GM18498 (cell line): Measurements from ENCODE around the gene HECTD4.
"Not testable (repeated sequence)": the region's sequence is repeated elsewhere in the genome, so short reads cannot be mapped to it uniquely, and the experiment has no call there.

ENCODE experiments used
- ATAC-seq: cut with Tn5 transposase; IDR thresholded peaks from one replicate; pipeline ENCODE4 v1.9.1; 2021; ENCODE audit warnings: mild to moderate bottlenecking, moderate library complexity; ENCODE audit not compliant: unreplicated experiment

The HECTD4 gene

GRCh38 chr12:112164011-112164660, 218.1 kb downstream of the HECTD4 start:
- ATAC-seq, result no peak

DNA sequence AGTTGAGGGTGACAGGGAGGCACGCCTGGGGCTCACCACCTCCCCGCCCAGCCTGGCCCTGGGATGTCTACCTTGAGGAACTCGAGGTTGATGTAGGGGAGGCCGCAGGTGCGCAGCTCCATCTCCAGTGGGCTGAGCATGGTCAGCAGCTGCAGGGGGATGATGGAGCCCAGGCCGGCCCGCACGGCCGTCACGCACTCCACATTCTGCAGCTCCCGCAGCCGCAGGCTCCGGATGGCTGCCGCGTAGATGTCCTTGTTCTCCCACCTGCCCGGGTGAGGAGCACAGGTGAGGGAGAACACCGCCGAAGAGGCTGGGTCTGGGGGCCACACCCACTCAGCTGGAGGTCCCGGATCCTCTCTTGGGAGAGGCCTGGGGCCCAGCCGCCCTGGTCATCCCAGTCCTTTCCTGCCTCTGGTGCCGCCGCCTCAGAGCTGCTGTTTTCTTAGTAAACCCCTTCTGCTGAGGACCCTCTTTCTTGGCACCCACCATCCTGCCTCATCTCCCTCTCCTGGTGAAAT, 218.7 kb downstream of the HECTD4 start:
- ATAC-seq, result no peak

- no peak for ATAC-seq
These were observed 219.2 kb downstream of the HECTD4 start for GRCh38 chr12:112163056-112163455.

GRCh38 chr12:112162241-112162790, 219.9 kb downstream of the HECTD4 start:
- ATAC-seq, result no peak

GRCh38 chr12:112161711-112162110, 220.5 kb downstream of the HECTD4 start:
- no peak for ATAC-seq

DNA sequence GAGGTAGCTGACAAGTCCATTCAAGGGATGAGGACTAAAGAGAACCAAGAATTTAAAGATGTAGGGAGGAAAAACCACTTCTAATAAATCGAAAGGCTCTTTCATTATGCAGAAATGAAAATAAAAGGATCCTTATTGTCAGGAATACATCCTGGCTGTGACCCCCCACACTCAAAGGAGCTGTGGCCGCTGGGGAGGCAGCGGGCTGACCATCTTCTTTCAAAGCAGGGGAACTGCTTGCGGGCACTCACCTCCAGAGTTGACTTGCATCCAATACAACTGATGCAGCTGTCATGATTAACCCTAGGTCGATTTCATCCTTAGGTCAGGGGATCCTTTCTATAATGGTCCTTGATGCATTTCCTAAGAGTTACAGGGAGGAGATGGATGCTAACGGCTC, 221.6 kb downstream of the HECTD4 start:
- no peak for ATAC-seq

- no peak for ATAC-seq
These were observed 223.1 kb downstream of the HECTD4 start for GRCh38 chr12:112159146-112159541.

DNA sequence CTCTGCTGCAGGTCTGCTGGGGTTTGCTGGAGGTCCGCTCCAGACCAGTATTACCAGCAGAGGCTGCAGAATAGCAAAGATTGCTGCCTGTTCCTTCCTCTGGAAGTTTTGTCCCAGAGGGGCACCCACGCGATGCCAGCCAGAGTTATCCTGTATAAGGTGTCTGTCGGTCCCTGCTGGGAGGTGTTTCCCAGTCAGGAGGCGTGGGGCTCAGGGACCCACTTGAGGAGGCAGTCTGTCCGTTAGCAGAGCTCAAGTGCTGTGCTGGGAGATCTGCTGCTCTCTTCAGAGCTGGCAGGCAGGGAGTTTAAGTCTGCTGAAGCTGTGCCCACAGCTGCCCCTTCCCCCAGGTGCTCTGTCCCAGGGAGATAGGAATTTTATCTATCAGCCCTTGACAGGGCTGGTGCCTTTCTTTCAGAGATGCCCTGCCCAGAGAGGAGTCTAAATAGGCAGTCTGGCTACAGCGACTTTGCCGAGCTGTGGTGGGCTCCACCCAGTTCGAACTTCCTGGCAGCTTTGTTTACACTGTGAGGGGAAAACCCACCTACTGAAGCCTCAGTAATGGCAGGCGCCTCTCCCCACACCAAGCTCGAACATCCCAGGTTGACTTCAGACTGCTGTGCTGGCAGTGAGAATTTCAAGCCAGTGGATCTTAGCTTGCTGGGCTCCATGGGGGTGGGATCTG, 223.6 kb downstream of the HECTD4 start:
- not testable (repeated sequence) for ATAC-seq

- ATAC-seq, result no peak
These were observed 228.4 kb downstream of the HECTD4 start for GRCh38 chr12:112153893-112154219.

DNA sequence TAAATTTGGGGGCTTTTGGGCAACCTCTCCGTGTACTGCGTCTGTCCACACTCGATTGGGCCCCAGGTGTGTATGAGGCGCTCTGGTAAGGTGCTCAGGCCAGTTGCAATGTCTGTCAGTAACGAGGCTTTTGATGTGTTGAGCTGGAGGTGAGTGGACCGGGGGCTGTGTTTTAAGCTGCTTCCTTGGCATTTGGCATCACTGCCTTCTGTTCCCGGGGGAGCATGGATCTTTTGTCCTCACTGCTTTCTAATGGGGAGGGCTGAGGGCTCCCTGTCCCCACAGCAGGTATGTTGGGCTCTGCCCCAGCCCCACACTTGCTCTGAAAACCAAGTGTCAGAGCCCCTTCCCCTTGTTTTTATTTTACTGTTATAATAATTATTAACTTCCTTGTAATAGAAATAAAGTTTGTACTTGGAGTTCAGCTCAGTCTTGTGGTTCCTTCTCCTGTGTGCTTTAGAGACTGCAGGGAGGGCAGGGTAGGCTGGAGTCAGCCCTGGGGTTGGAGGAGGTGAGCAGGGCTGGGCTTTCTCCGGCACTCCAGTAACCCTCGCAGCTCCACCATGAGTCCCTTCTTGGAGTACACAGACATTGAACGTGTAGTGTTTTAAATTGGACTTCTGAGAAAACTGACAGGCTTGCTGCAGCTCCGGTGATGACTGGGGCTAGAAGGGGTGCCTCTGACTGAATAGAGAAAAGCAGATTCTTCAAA, 228.9 kb downstream of the HECTD4 start:
- ATAC-seq, result no peak

- no peak for ATAC-seq
These were observed 230.3 kb downstream of the HECTD4 start for GRCh38 chr12:112151766-112152541.

DNA sequence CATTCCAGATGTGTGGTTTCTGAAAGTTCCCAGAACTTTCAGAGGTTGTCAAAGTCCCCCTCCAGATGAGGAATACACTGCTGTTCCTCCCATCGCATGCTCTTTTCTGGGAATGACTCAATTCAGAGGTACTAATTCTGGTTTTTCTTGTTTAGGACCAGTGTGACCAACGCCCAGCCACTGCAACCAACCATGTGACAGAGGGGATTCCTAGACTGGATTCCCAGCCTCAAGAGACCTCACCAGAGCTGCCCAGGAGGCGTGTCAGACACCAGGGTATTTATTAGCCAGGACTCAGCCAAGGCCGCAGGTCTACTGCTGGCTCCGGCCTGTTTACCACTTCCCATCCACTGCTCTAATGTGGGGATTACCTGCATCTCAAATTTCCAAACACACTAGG, 232.6 kb downstream of the HECTD4 start:
- no peak for ATAC-seq

GRCh38 chr12:112148031-112148513, 234.2 kb downstream of the HECTD4 start:
- ATAC-seq, result no peak

DNA sequence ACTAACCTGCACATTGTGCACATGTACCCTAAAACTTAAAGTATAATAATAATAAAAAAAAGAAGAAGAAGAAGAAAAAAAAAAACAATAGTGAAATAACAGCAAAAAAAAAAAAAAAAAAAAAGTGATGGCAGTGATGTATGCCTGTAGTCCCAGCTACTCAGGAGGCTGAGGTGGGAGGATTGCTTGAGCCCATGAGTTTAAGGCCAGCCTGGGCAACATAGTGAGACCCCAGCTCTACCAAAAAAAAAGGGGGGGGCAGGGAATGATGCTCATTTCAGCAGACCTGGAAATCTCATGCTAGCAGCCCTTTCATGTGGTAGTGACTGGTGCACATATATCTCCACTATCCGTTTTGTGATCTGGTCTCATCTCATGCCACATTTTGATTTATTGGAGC, 236.1 kb downstream of the HECTD4 start:
- ATAC-seq, result no peak

- ATAC-seq, result no peak
These were observed 241.5 kb downstream of the HECTD4 start for GRCh38 chr12:112140728-112141127.

DNA sequence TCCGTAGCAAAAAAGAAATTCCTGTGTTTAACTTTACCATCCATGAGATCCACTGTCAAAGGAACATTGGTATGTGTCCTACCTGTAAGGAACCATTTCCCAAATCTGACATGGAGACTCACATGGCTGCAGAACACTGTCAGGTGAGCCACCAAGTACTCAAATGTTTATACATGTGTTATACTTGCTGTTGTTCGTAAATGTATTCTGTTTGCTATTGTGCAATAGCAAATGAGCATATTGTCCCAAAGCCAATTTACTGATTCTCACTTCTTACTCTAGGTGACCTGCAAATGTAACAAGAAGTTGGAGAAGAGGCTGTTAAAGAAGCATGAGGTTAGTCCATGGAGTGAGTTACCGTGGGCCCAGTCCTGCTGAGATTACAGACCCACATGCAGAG, 247.5 kb downstream of the HECTD4 start:
- ATAC-seq, result no peak

GRCh38 chr12:112133418-112133817, 248.8 kb downstream of the HECTD4 start:
- ATAC-seq, result no peak

- no peak for ATAC-seq
These were observed 250.5 kb downstream of the HECTD4 start for GRCh38 chr12:112131686-112132085.

GRCh38 chr12:112130441-112130998, 251.7 kb downstream of the HECTD4 start:
- ATAC-seq, result peak; percentile 63

DNA sequence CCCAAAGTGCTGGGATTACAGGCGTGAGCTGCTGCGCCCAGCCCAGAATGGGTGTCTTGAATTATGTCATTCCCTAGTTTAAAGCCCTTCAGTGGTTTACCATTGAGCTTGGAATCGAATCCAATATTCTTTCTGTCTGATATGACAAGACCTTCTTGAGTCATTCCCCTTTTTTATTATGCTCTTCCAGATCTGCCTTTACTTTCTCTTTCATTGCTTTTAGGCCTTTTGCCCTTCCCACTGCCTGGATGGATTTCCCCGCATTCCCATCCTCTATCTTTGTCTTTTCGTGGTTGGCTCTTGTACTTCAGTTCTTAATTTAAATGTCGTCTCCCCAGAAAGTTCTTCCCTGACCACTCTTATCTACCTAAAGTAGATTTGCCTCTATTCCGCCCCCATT, 255.3 kb downstream of the HECTD4 start:
- no peak for ATAC-seq
